ENCODE results near the gene BTBD8.

DNA sequence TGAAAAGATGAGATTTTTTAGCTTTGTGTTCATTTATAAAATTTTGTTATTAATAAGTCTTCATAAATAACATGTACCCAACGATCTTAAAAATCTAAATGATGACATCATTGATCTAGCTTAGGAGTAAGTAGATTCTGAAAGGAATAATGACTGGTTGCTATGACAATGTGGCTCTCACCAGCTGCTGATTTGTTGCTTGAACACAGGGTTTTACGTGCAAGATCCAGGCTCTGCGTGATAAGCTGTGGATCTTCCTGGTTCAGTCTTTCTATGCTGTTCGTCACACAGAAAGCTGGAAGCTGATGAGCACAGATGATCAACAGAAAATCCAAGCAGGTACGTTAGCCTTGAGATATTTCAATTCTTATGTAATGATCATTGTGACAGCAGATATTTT lies 88.5 kb downstream of the BTBD8 start:
- TF ChIP-seq CTCF (IDR thresholded peaks at IDR 0.05; ENCODE audit: insufficient read depth, low read length, poor library complexity, severe bottlenecking) (no peak), EZH2phosphoT487 (conservative IDR thresholded peaks at IDR 0.05; ENCODE audit: low read length) (no peak)

Data from SU-DHL-6 (cell line).